T-helper 17 cell (primary cell): ENCODE measurements around the gene MEP1A. TPM values are rescaled to one million over a fixed set of nuclear protein-coding genes. Genes with fewer than 3 reads are reported as not detected.
"Not testable (repeated sequence)": the region's sequence is repeated elsewhere in the genome, so short reads cannot be mapped to it uniquely, and the experiment has no call there.

Experiments
- ATAC-seq: fragments of 150-1000 bp; cut with Tn5 transposase; 2 replicates; pipeline ENCODE4 v1.10.0; 2021; ENCODE audit warnings: mild to moderate bottlenecking, moderate library complexity
- DNase-seq, 3 donors: peaks; one replicate each; pipeline versions ENCODE4 v3.0.0 to v3.0.0-alpha.2; 2020 to 2021
- H3K9me3 ChIP-seq: one replicate; pipeline ENCODE4 v1.7.0; 2013; ENCODE audit warnings: low read length, mild to moderate bottlenecking; ENCODE audit not compliant: control insufficient read depth, poor library complexity, severe bottlenecking
- H3K27ac Mint-ChIP-seq: one replicate; pipeline ENCODE4 v1.8.0; 2022; ENCODE audit warnings: mild to moderate bottlenecking, moderate library complexity, mixed read lengths
- H3K27me3 Mint-ChIP-seq: one replicate; pipeline ENCODE4 v1.8.0; 2022; ENCODE audit warnings: mixed read lengths
- H3K36me3 Mint-ChIP-seq: one replicate; pipeline ENCODE4 v1.8.0; 2022; ENCODE audit warnings: low read depth, mixed read lengths
- H3K4me1 Mint-ChIP-seq: one replicate; pipeline ENCODE4 v1.8.0; 2022; ENCODE audit warnings: mild to moderate bottlenecking, mixed read lengths
- H3K4me3 Mint-ChIP-seq: one replicate; pipeline ENCODE4 v1.8.0; 2022; ENCODE audit warnings: mild to moderate bottlenecking, moderate library complexity, mixed read lengths
- total RNA-seq, 4 donors: library from RNA in 2 of 4; stranded (reverse) in 2 of 4; gene quantifications; one replicate each; pipeline ENCODE4 v1.2.3 and lab custom pipeline; 2022 to 2026

The MEP1A gene
- total RNA-seq, 2 donors from 2014 or later: not detected

- Mint-ChIP-seq H3K27me3 (peaks cover 11% of the 10 kb centered on the region), H3K27ac (no peak overlapping the region), H3K4me3 (no peak overlapping the region), H3K36me3 (no peaks in the 10 kb centered on the region), H3K4me1 (no peaks in the 10 kb centered on the region)
- H3K9me3 ChIP-seq: no peaks in the 10 kb centered on the region
- ATAC-seq: no peak
- no peak for DNase-seq
Measured at GRCh38 chr6:46760925-46761324, 32.3 kb upstream of the MEP1A start.

GRCh38 chr6:46763466-46763865 lies 29.7 kb upstream of the MEP1A start:
- H3K27me3 Mint-ChIP-seq: peaks cover 11% of the 10 kb centered on the region
- ATAC-seq (no peak), DNase-seq (no peak)
- no peaks in the 10 kb centered on the region for H3K4me1 Mint-ChIP-seq
- no peak overlapping the region for H3K4me3 Mint-ChIP-seq
- H3K36me3 Mint-ChIP-seq: no peaks in the 10 kb centered on the region
- no peak overlapping the region for H3K27ac Mint-ChIP-seq
- H3K9me3 ChIP-seq: no peaks in the 10 kb centered on the region

GRCh38 chr6:46764280-46764679 lies 28.9 kb upstream of the MEP1A start:
- H3K27me3 Mint-ChIP-seq: peaks cover 11% of the 10 kb centered on the region
- H3K27ac Mint-ChIP-seq, H3K36me3 Mint-ChIP-seq, H3K4me1 Mint-ChIP-seq, H3K4me3 Mint-ChIP-seq, ATAC-seq, H3K9me3 ChIP-seq, DNase-seq: not testable (repeated sequence)

GRCh38 chr6:46764961-46765360 lies 28.2 kb upstream of the MEP1A start:
- Mint-ChIP-seq H3K4me1 (no peaks in the 10 kb centered on the region), H3K27ac (no peak overlapping the region), H3K36me3 (no peaks in the 10 kb centered on the region), H3K27me3 (peaks cover 11% of the 10 kb centered on the region), H3K4me3 (no peak overlapping the region)
- H3K9me3 ChIP-seq: no peaks in the 10 kb centered on the region
- DNase-seq (no peak), ATAC-seq (no peak)

- H3K4me3 Mint-ChIP-seq: no peak overlapping the region
- H3K9me3 ChIP-seq: no peaks in the 10 kb centered on the region
- ATAC-seq: no peak
- no peak overlapping the region for H3K27ac Mint-ChIP-seq
- H3K27me3 Mint-ChIP-seq: peaks cover 14% of the 10 kb centered on the region
- H3K4me1 Mint-ChIP-seq: no peaks in the 10 kb centered on the region
- H3K36me3 Mint-ChIP-seq: no peaks in the 10 kb centered on the region
- no peak for DNase-seq
Measured at GRCh38 chr6:46772016-46772415, 21.2 kb upstream of the MEP1A start.

- DNase-seq: no peak
- no peak for ATAC-seq
- Mint-ChIP-seq H3K27ac (no peak overlapping the region), H3K36me3 (no peaks in the 10 kb centered on the region), H3K27me3 (peaks cover 14% of the 10 kb centered on the region), H3K4me1 (no peaks in the 10 kb centered on the region), H3K4me3 (no peak overlapping the region)
- H3K9me3 ChIP-seq: no peaks in the 10 kb centered on the region
Measured at GRCh38 chr6:46772762-46773161, 20.4 kb upstream of the MEP1A start.

GRCh38 chr6:46773201-46773855 lies 19.9 kb upstream of the MEP1A start:
- DNase-seq: no peak
- no peaks in the 10 kb centered on the region for H3K9me3 ChIP-seq
- Mint-ChIP-seq H3K27ac (no peak overlapping the region), H3K27me3 (peaks cover 14% of the 10 kb centered on the region), H3K4me1 (no peaks in the 10 kb centered on the region), H3K4me3 (no peak overlapping the region), H3K36me3 (no peaks in the 10 kb centered on the region)
- no peak for ATAC-seq

- not testable (repeated sequence) for H3K36me3 Mint-ChIP-seq, H3K9me3 ChIP-seq, DNase-seq, H3K27ac Mint-ChIP-seq, H3K4me1 Mint-ChIP-seq, H3K4me3 Mint-ChIP-seq, ATAC-seq
- peaks cover 14% of the 10 kb centered on the region for H3K27me3 Mint-ChIP-seq
Measured at GRCh38 chr6:46774736-46775135, 18.5 kb upstream of the MEP1A start.

GRCh38 chr6:46776070-46776712 lies 17.0 kb upstream of the MEP1A start:
- Mint-ChIP-seq H3K36me3 (no peaks in the 10 kb centered on the region), H3K4me3 (no peak overlapping the region), H3K4me1 (peaks cover 4% of the 10 kb centered on the region), H3K27me3 (peaks cover 17% of the 10 kb centered on the region), H3K27ac (no peak overlapping the region)
- ATAC-seq: no peak
- no peak for DNase-seq
- H3K9me3 ChIP-seq: no peaks in the 10 kb centered on the region

- ATAC-seq: no peak
- Mint-ChIP-seq H3K36me3 (no peaks in the 10 kb centered on the region), H3K27me3 (peaks cover 7% of the 10 kb centered on the region), H3K4me1 (peaks cover 4% of the 10 kb centered on the region), H3K4me3 (no peak overlapping the region), H3K27ac (no peak overlapping the region)
- DNase-seq: no peak
- no peaks in the 10 kb centered on the region for H3K9me3 ChIP-seq
Measured at GRCh38 chr6:46777476-46778346, 15.5 kb upstream of the MEP1A start.

- DNase-seq: no peak
- Mint-ChIP-seq H3K36me3 (no peaks in the 10 kb centered on the region), H3K4me3 (no peak overlapping the region), H3K27ac (no peak overlapping the region), H3K4me1 (peaks cover 4% of the 10 kb centered on the region), H3K27me3 (peaks cover 11% of the 10 kb centered on the region)
- no peaks in the 10 kb centered on the region for H3K9me3 ChIP-seq
- ATAC-seq: no peak
Measured at GRCh38 chr6:46781478-46782378, 11.5 kb upstream of the MEP1A start.

GRCh38 chr6:46784535-46784934 lies 8.7 kb upstream of the MEP1A start:
- Mint-ChIP-seq H3K27ac (no peak overlapping the region), H3K4me3 (no peak overlapping the region), H3K27me3 (peaks cover 18% of the 10 kb centered on the region), H3K4me1 (peaks cover 4% of the 10 kb centered on the region), H3K36me3 (no peaks in the 10 kb centered on the region)
- ATAC-seq: no peak
- no peak for DNase-seq
- no peaks in the 10 kb centered on the region for H3K9me3 ChIP-seq
